NCI-H1694 (cell line): ENCODE data around the gene RIPK1.
A peak's percentile ranks its signal among the peaks of the same experiment; 100 is the strongest.

ENCODE experiments used
- DNase-seq: peaks from one replicate; lab custom pipeline; 2025; lab: John Stamatoyannopoulos, UW

Gene RIPK1

GRCh38 chr6:3085074-3085473 lies 16.8 kb downstream of the RIPK1 start:
- DNase-seq: no peak

- DNase-seq: no peak
Measured at GRCh38 chr6:3086282-3086946, 18.1 kb downstream of the RIPK1 start.

- no peak for DNase-seq
Measured at GRCh38 chr6:3088446-3088845, 20.2 kb downstream of the RIPK1 start.

GRCh38 chr6:3088968-3089367 lies 20.7 kb downstream of the RIPK1 start:
- DNase-seq: no peak

GRCh38 chr6:3090013-3090412 lies 21.7 kb downstream of the RIPK1 start:
- no peak for DNase-seq

- DNase-seq: no peak
Measured at GRCh38 chr6:3094815-3095214, 26.5 kb downstream of the RIPK1 start.

- DNase-seq: no peak
Measured at GRCh38 chr6:3102875-3103274, 34.6 kb downstream of the RIPK1 start.

GRCh38 chr6:3108746-3109414 lies 40.6 kb downstream of the RIPK1 start:
- DNase-seq: no peak

GRCh38 chr6:3109761-3110160 lies 41.5 kb downstream of the RIPK1 start:
- no peak for DNase-seq

GRCh38 chr6:3114377-3114776 lies 46.1 kb downstream of the RIPK1 start:
- DNase-seq: no peak

- DNase-seq: no peak
Measured at GRCh38 chr6:3117912-3118352, 49.6 kb downstream of the RIPK1 start.

GRCh38 chr6:3118353-3119039 lies 50.2 kb downstream of the RIPK1 start, which contains the start of gene BPHL:
BPHL (plus strand) TSS chr6:3118711; CDS start chr6:3118741, 30 bp downstream.
- peak; percentile 74 for DNase-seq

GRCh38 chr6:3119040-3119723 lies 50.9 kb downstream of the RIPK1 start:
- no peak for DNase-seq

- DNase-seq: no peak
Measured at GRCh38 chr6:3120765-3121089, 52.4 kb downstream of the RIPK1 start.

GRCh38 chr6:3122823-3123182 lies 54.5 kb downstream of the RIPK1 start:
- DNase-seq: no peak

GRCh38 chr6:3124667-3125066 lies 56.4 kb downstream of the RIPK1 start:
- no peak for DNase-seq

GRCh38 chr6:3125815-3126214 lies 57.5 kb downstream of the RIPK1 start:
- no peak for DNase-seq

GRCh38 chr6:3128356-3129108 lies 60.2 kb downstream of the RIPK1 start:
- no peak for DNase-seq

- DNase-seq: no peak
Measured at GRCh38 chr6:3131695-3132094, 63.4 kb downstream of the RIPK1 start.

- no peak for DNase-seq
Measured at GRCh38 chr6:3133515-3133914, 65.2 kb downstream of the RIPK1 start.

- DNase-seq: no peak
Measured at GRCh38 chr6:3135668-3136291, 67.5 kb downstream of the RIPK1 start.
